ENCODE data around the gene SWAP70.
A peak's percentile ranks its signal among the peaks of the same experiment; 100 is the strongest.
"Not testable (repeated sequence)": the region's sequence is repeated elsewhere in the genome, so short reads cannot be mapped to it uniquely, and the experiment has no call there.

SWAP70 gene

DNA sequence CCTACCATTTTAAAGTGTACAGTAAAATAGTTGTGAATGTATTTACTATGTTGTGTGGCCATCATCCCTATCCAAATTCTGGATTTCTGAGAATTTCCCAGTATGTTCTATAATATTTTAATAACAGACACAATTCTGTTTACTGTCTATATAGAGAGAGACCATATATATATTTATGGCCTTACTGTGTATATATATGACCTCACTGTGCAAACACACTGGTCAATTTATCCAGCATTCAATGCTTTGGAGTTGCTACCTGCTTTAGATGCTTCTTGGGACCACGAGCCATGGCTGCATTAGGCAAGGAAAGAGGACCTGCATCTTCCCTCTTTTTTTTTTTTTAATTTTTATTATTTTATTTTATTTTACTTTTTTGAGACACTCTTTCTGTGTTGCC lies 40.2 kb downstream of the SWAP70 start:
- Histone ChIP-seq H3K9me3 (ENCODE audit: insufficient read depth, low read length) (no peaks in the 10 kb centered on the region), H3K4me2 (ENCODE audit: low read depth, low read length, poor library complexity, severe bottlenecking) (no peak overlapping the region), H3K27me3 (ENCODE audit: low read length) (no peaks in the 10 kb centered on the region), H3K9ac (ENCODE audit: low read length) (no peak overlapping the region), H2AFZ (ENCODE audit: low read depth, low read length, severe bottlenecking) (no peak overlapping the region), H3K79me2 (ENCODE audit: insufficient read depth, low read length) (peaks cover 96% of the 10 kb centered on the region), H3F3A (ENCODE audit: insufficient read depth) (peaks cover 69% of the 10 kb centered on the region), H3K9me2 (replicated peaks; ENCODE audit: insufficient read depth, low read length) (no peaks in the 10 kb centered on the region), H4K20me1 (ENCODE audit: low read depth, low read length) (peaks cover 57% of the 10 kb centered on the region), H3K36me3 (ENCODE audit: low read length) (peaks cover 64% of the 10 kb centered on the region), H3K4me3 (ENCODE audit: insufficient read depth, low read length, poor library complexity, severe bottlenecking) (no peak overlapping the region), H3K27ac (ENCODE audit: low read depth, low read length) (peak overlapping the region; percentile 71)
- no peak for TF ChIP-seq CTCF (IDR thresholded peaks at IDR 0.05; ENCODE audit: insufficient read depth, low read length, poor library complexity, severe bottlenecking)
- TF ChIP-seq EZH2phosphoT487 (conservative IDR thresholded peaks at IDR 0.05; ENCODE audit: low read length) = no peak

- Histone ChIP-seq H3K79me2 (ENCODE audit: insufficient read depth, low read length) (peaks cover 96% of the 10 kb centered on the region), H3K27ac (ENCODE audit: low read depth, low read length) (0 out of 2 replicates have a peak overlapping the region, but pooled peaks have one; percentile 3), H3K9me2 (replicated peaks; ENCODE audit: insufficient read depth, low read length) (no peaks in the 10 kb centered on the region), H3K36me3 (ENCODE audit: low read length) (peaks cover 63% of the 10 kb centered on the region), H2AFZ (ENCODE audit: low read depth, low read length, severe bottlenecking) (no peak overlapping the region), H3K4me3 (ENCODE audit: insufficient read depth, low read length, poor library complexity, severe bottlenecking) (no peak overlapping the region), H3K27me3 (ENCODE audit: low read length) (no peaks in the 10 kb centered on the region), H3K9ac (ENCODE audit: low read length) (no peak overlapping the region), H3K9me3 (ENCODE audit: insufficient read depth, low read length) (no peaks in the 10 kb centered on the region), H4K20me1 (ENCODE audit: low read depth, low read length) (peaks cover 57% of the 10 kb centered on the region), H3F3A (ENCODE audit: insufficient read depth) (peaks cover 64% of the 10 kb centered on the region), H3K4me2 (ENCODE audit: low read depth, low read length, poor library complexity, severe bottlenecking) (no peak overlapping the region)
- TF ChIP-seq CTCF (IDR thresholded peaks at IDR 0.05; ENCODE audit: insufficient read depth, low read length, poor library complexity, severe bottlenecking) (no peak), EZH2phosphoT487 (conservative IDR thresholded peaks at IDR 0.05; ENCODE audit: low read length) (no peak)
Measured at GRCh38 chr11:9704620-9705019, 40.7 kb downstream of the SWAP70 start.

DNA sequence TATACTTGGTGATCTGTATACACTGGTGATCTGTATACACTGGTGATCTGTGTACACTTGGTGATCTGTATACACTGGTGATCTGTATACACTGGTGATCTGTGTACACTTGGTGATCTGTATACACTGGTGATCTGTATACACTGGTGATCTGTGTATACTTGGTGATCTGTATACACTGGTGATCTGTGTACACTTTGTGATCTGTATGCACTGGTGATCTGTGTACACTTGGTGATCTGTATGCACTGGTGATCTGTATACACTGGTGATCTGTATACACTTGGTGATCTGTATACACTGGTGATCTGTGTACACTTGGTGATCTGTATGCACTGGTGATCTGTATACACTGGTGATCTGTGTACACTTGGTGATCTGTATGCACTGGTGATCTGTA lies 41.5 kb downstream of the SWAP70 start:
- Histone ChIP-seq H3K79me2 (ENCODE audit: insufficient read depth, low read length) (peaks cover 96% of the 10 kb centered on the region), H3F3A (ENCODE audit: insufficient read depth) (peaks cover 58% of the 10 kb centered on the region), H3K36me3 (ENCODE audit: low read length) (peaks cover 64% of the 10 kb centered on the region), H4K20me1 (ENCODE audit: low read depth, low read length) (peaks cover 56% of the 10 kb centered on the region)
- H3K4me3 ChIP-seq (ENCODE audit: insufficient read depth, low read length, poor library complexity, severe bottlenecking); H3K27ac ChIP-seq (ENCODE audit: low read depth, low read length); H3K9me2 ChIP-seq (replicated peaks; ENCODE audit: insufficient read depth, low read length); H3K4me2 ChIP-seq (ENCODE audit: low read depth, low read length, poor library complexity, severe bottlenecking); H2AFZ ChIP-seq (ENCODE audit: low read depth, low read length, severe bottlenecking); H3K27me3 ChIP-seq (ENCODE audit: low read length); H3K9me3 ChIP-seq (ENCODE audit: insufficient read depth, low read length); H3K9ac ChIP-seq (ENCODE audit: low read length): not testable (repeated sequence)

DNA sequence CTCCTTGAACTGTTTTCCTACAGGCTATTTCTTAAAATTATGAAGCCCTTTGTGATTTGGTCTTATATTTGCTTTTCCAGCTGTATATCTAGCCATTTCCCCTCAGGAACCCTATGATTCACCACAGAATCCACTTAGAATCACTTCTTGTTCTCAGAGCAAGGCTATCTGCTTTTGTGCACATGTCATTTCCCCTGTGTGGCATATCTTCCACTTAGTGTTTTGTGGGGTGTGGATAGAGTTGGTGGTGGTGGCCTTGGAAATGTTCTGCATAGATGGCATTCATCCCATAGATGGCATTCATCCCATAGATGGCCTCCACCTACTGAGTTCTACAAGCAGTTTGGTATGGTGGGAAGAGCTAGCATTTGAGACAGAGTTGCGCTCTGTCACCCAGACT lies 44.7 kb downstream of the SWAP70 start:
- Histone ChIP-seq H3K79me2 (ENCODE audit: insufficient read depth, low read length) (peaks cover 95% of the 10 kb centered on the region), H2AFZ (ENCODE audit: low read depth, low read length, severe bottlenecking) (no peak overlapping the region), H3F3A (ENCODE audit: insufficient read depth) (peaks cover 47% of the 10 kb centered on the region), H3K27me3 (ENCODE audit: low read length) (no peaks in the 10 kb centered on the region), H3K36me3 (ENCODE audit: low read length) (peaks cover 58% of the 10 kb centered on the region), H3K4me3 (ENCODE audit: insufficient read depth, low read length, poor library complexity, severe bottlenecking) (no peak overlapping the region), H3K9ac (ENCODE audit: low read length) (no peak overlapping the region), H3K27ac (ENCODE audit: low read depth, low read length) (0 out of 2 replicates have a peak overlapping the region, but pooled peaks have one; percentile 0), H4K20me1 (ENCODE audit: low read depth, low read length) (peaks cover 59% of the 10 kb centered on the region), H3K9me3 (ENCODE audit: insufficient read depth, low read length) (no peaks in the 10 kb centered on the region), H3K9me2 (replicated peaks; ENCODE audit: insufficient read depth, low read length) (no peaks in the 10 kb centered on the region), H3K4me2 (ENCODE audit: low read depth, low read length, poor library complexity, severe bottlenecking) (no peak overlapping the region)
- TF ChIP-seq CTCF (IDR thresholded peaks at IDR 0.05; ENCODE audit: insufficient read depth, low read length, poor library complexity, severe bottlenecking) (no peak), EZH2phosphoT487 (conservative IDR thresholded peaks at IDR 0.05; ENCODE audit: low read length) (no peak)
